Measurements from ENCODE around the gene LYPD3. TPM values are rescaled to one million over a fixed set of nuclear protein-coding genes. Genes with fewer than 3 reads are reported as not detected.
A peak's percentile ranks its signal among the peaks of the same experiment; 100 is the strongest.

LYPD3 gene
- polyA plus RNA-seq, 1 of the 3 experiments (the other 2 are of a cell fraction): 4.2 TPM

GRCh38 chr19:43439709-43440063, 25.7 kb downstream of the LYPD3 start:
- H3K4me1 ChIP-seq (ENCODE audit: control insufficient read depth in 1 of 2, insufficient read depth in 2 of 2, low read depth in 1 of 2, low read length in 1 of 2): peaks cover 0 to 7% of the 10 kb centered on the region in 2 experiments; a peak in 1 of 4 replicates
- no peaks in the 10 kb centered on the region for H3K79me2 ChIP-seq (ENCODE audit: insufficient read depth)
- no peaks in the 10 kb centered on the region for H3K9me2 ChIP-seq
- DNase-seq: no peak
- H3K9me3 ChIP-seq: no peaks in the 10 kb centered on the region
- peaks cover 3% of the 10 kb centered on the region; the same call in 1 of the 2 replicates for H4K20me1 ChIP-seq (ENCODE audit: insufficient read depth)
- TF ChIP-seq TEAD4 (IDR thresholded peaks at IDR 0.05; ENCODE audit: borderline replicate concordance, insufficient read depth) (no peak), RCOR1 (IDR thresholded peaks at IDR 0.05; ENCODE audit: low read length) (no peak), GATA2 (CRISPR knock-in tag; IDR thresholded peaks at IDR 0.05) (no peak), GABPA (IDR thresholded peaks at IDR 0.05; ENCODE audit: low read depth) (no peak), MEF2A (IDR thresholded peaks at IDR 0.05; ENCODE audit: borderline replicate concordance, low read depth) (no peak), FOSL2 (IDR thresholded peaks at IDR 0.05; ENCODE audit: borderline replicate concordance, low read depth) (no peak), USF1 (IDR thresholded peaks at IDR 0.05; ENCODE audit: borderline replicate concordance, low read depth) (no peak), NRF1 (IDR thresholded peaks at IDR 0.05; ENCODE audit: low read depth, low read length) (no peak), RAD21 (IDR thresholded peaks at IDR 0.05; ENCODE audit: low read length) (no peak), POLR2AphosphoS5 (IDR thresholded peaks at IDR 0.05; ENCODE audit: low read depth, low read length) (no peak), USF2 (IDR thresholded peaks at IDR 0.05; ENCODE audit: borderline replicate concordance, low read depth, low read length) (no peak), CTCF (IDR thresholded peaks at IDR 0.05) (no peak)
- H3K27me3 ChIP-seq (ENCODE audit: insufficient read depth): peaks cover 24% of the 10 kb centered on the region; the same call in 1 of the 2 replicates
- H3K4me2 ChIP-seq: no peak overlapping the region
- H3K36me3 ChIP-seq (replicated peaks in 1 of 2; ENCODE audit: control insufficient read depth in 1 of 2, insufficient read depth in 2 of 2, low read length in 1 of 2): no peaks in the 10 kb centered on the region
- ChIA-PET POLR2A (interaction anchor here (0.7 to 1.3 kb wide), 2 partner anchors 71 to 80 kb away, joined by 3 to 4 read pairs; no protein-coding TSS in a partner anchor), CTCF (interaction anchor here (1.1 to 19.6 kb wide), 3 partner anchors 8 to 108 kb away, joined by 3 to 632 read pairs (median 18); partner anchors contain the start of genes ETHE1 and ZNF575)
- no peak overlapping the region for H3K9ac ChIP-seq
- no peak overlapping the region for H3K4me3 ChIP-seq (ENCODE audit: low read depth in 2 of 2, low read length in 1 of 2)
- H3F3A ChIP-seq (replicated peaks; ENCODE audit: insufficient read depth): peaks cover 14% of the 10 kb centered on the region
- H3K27ac ChIP-seq (ENCODE audit: low read depth in 2 of 2, low read length in 1 of 2): no peak overlapping the region
- no peak overlapping the region for H2AFZ ChIP-seq (ENCODE audit: low read depth)

GRCh38 chr19:43439032-43439708, 26.2 kb downstream of the LYPD3 start:
- CTCF ChIA-PET: interaction anchor here (0.6 to 19.6 kb wide), 4 partner anchors 9 to 109 kb away, joined by 3 to 632 read pairs (median 10); partner anchors contain the start of genes ETHE1 and ZNF575
- Histone ChIP-seq H3F3A (replicated peaks; ENCODE audit: insufficient read depth) (peaks cover 14% of the 10 kb centered on the region), H3K9me2 (no peaks in the 10 kb centered on the region), H3K27me3 (ENCODE audit: insufficient read depth) (peaks cover 28% of the 10 kb centered on the region; the same call in 1 of the 2 replicates), H3K79me2 (ENCODE audit: insufficient read depth) (no peaks in the 10 kb centered on the region), H3K36me3 (replicated peaks in 1 of 2; ENCODE audit: control insufficient read depth in 1 of 2, insufficient read depth in 2 of 2, low read length in 1 of 2) (no peaks in the 10 kb centered on the region), H3K4me3 (ENCODE audit: low read depth in 2 of 2, low read length in 1 of 2) (no peak overlapping the region), H4K20me1 (ENCODE audit: insufficient read depth) (peaks cover 3% of the 10 kb centered on the region; the same call in 1 of the 2 replicates), H3K9me3 (no peaks in the 10 kb centered on the region), H2AFZ (ENCODE audit: low read depth) (no peak overlapping the region), H3K4me2 (no peak overlapping the region), H3K27ac (ENCODE audit: low read depth in 2 of 2, low read length in 1 of 2) (peak overlapping the region; percentile 25 to 69; a peak in 3 of 4 replicates), H3K9ac (no peak overlapping the region), H3K4me1 (ENCODE audit: control insufficient read depth in 1 of 2, insufficient read depth in 2 of 2, low read depth in 1 of 2, low read length in 1 of 2) (peaks cover 0 to 7% of the 10 kb centered on the region in 2 experiments; a peak in 1 of 4 replicates)
- peak in 1 of 2 experiments; percentile 24; a peak in 1 of 4 replicates for TF ChIP-seq EP300 (IDR thresholded peaks at IDR 0.05; ENCODE audit: borderline replicate concordance in 1 of 2, low read depth in 1 of 2, low read length in 1 of 2)
- no peak for TF ChIP-seq FOXM1 (IDR thresholded peaks at IDR 0.05; ENCODE audit: low read depth)
- no peak for TF ChIP-seq REST (IDR thresholded peaks at IDR 0.05; ENCODE audit: low read depth, low read length)
- POLR2A ChIA-PET: interaction anchor here (0.7 to 1.3 kb wide), 2 partner anchors 71 to 80 kb away, joined by 3 to 4 read pairs; no protein-coding TSS in a partner anchor
- WGBS (ENCODE audit: low lambda C conversion rate): 27% methylated on average over 13 of the region's 14 CpGs
- no peak for DNase-seq

Measured in SK-N-SH (cell line).